HG03135 (cell line): ENCODE results near the gene CLK3.

Experiments used
- ATAC-seq: cut with Tn5 transposase; IDR thresholded peaks from one replicate; pipeline ENCODE4 v1.9.1; 2021; ENCODE audit warnings: mild to moderate bottlenecking, moderate library complexity; ENCODE audit not compliant: unreplicated experiment

Gene CLK3

DNA sequence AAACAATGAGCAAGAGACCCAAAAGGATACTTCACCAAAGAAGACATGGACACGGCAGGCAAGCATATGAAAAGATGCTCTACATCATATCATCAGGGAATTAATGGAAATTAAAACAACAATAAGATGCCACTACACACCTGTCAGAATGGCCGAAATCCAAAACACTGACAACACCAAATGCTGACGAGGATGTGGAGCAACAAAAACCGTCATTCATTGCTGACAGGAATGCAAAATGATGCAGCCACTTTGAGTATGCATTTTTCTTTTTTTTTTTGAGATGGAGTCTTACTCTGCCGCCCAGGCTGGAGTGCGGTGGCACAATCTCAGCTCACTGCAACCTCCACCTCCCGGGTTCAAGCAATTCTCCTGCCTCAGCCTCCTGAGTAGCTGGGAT is 61.2 kb downstream of the CLK3 start:
- ATAC-seq, result no peak
